ENCODE measurements around the gene MATK. TPM values are rescaled to one million over a fixed set of nuclear protein-coding genes. Genes with fewer than 3 reads are reported as not detected.
"Not testable (repeated sequence)": the region's sequence is repeated elsewhere in the genome, so short reads cannot be mapped to it uniquely, and the experiment has no call there.

The MATK gene
- total RNA-seq, 1 experiment from 2014 or later: not detected

GRCh38 chr19:3768015-3768747, 18.0 kb downstream of the MATK start:
- Histone ChIP-seq H3K9me3 (ENCODE audit: low read length) (no peaks in the 10 kb centered on the region), H3K27ac (ENCODE audit: low read length) (no peak overlapping the region), H2AFZ (ENCODE audit: low read length) (no peak overlapping the region), H4K20me1 (ENCODE audit: insufficient read depth, low read depth, low read length) (no peaks in the 10 kb centered on the region), H3K4me1 (ENCODE audit: low read length) (peaks cover 3% of the 10 kb centered on the region), H3K9ac (ENCODE audit: low read length) (no peak overlapping the region), H3K4me3 (ENCODE audit: low read length) (no peak overlapping the region), H3K4me2 (ENCODE audit: low read depth, low read length, poor library complexity, severe bottlenecking) (no peak overlapping the region), H3K79me2 (ENCODE audit: low read length) (peaks cover 3% of the 10 kb centered on the region), H3K9me2 (replicated peaks; ENCODE audit: insufficient read depth, low read length) (no peaks in the 10 kb centered on the region), H3K36me3 (ENCODE audit: insufficient read depth, low read length) (no peaks in the 10 kb centered on the region), H3K27me3 (ENCODE audit: low read length) (no peaks in the 10 kb centered on the region)
- DNase-seq: no peak

GRCh38 chr19:3767050-3767449, 19.1 kb downstream of the MATK start:
- Histone ChIP-seq H3K9ac (ENCODE audit: low read length) (no peak overlapping the region), H3K36me3 (ENCODE audit: insufficient read depth, low read length) (no peaks in the 10 kb centered on the region), H3K9me3 (ENCODE audit: low read length) (no peaks in the 10 kb centered on the region), H4K20me1 (ENCODE audit: insufficient read depth, low read depth, low read length) (no peaks in the 10 kb centered on the region), H3K4me2 (ENCODE audit: low read depth, low read length, poor library complexity, severe bottlenecking) (no peak overlapping the region), H3K79me2 (ENCODE audit: low read length) (peaks cover 5% of the 10 kb centered on the region), H2AFZ (ENCODE audit: low read length) (no peak overlapping the region), H3K4me1 (ENCODE audit: low read length) (peaks cover 6% of the 10 kb centered on the region), H3K9me2 (replicated peaks; ENCODE audit: insufficient read depth, low read length) (no peaks in the 10 kb centered on the region), H3K27ac (ENCODE audit: low read length) (no peak overlapping the region), H3K4me3 (ENCODE audit: low read length) (no peak overlapping the region), H3K27me3 (ENCODE audit: low read length) (no peaks in the 10 kb centered on the region)
- DNase-seq: no peak

GRCh38 chr19:3766520-3766919, 19.7 kb downstream of the MATK start:
- Histone ChIP-seq H3K36me3 (ENCODE audit: insufficient read depth, low read length) (no peaks in the 10 kb centered on the region), H4K20me1 (ENCODE audit: insufficient read depth, low read depth, low read length) (no peaks in the 10 kb centered on the region), H2AFZ (ENCODE audit: low read length) (no peak overlapping the region), H3K4me3 (ENCODE audit: low read length) (no peak overlapping the region), H3K4me2 (ENCODE audit: low read depth, low read length, poor library complexity, severe bottlenecking) (no peak overlapping the region), H3K27ac (ENCODE audit: low read length) (no peak overlapping the region), H3K9ac (ENCODE audit: low read length) (no peak overlapping the region), H3K9me2 (replicated peaks; ENCODE audit: insufficient read depth, low read length) (no peaks in the 10 kb centered on the region), H3K4me1 (ENCODE audit: low read length) (peaks cover 10% of the 10 kb centered on the region), H3K27me3 (ENCODE audit: low read length) (no peaks in the 10 kb centered on the region), H3K79me2 (ENCODE audit: low read length) (peaks cover 5% of the 10 kb centered on the region), H3K9me3 (ENCODE audit: low read length) (no peaks in the 10 kb centered on the region)
- DNase-seq: no peak

- H3K4me3 ChIP-seq (ENCODE audit: low read length); H3K4me2 ChIP-seq (ENCODE audit: low read depth, low read length, poor library complexity, severe bottlenecking); H3K36me3 ChIP-seq (ENCODE audit: insufficient read depth, low read length); H3K9ac ChIP-seq (ENCODE audit: low read length); H2AFZ ChIP-seq (ENCODE audit: low read length); H3K27ac ChIP-seq (ENCODE audit: low read length); H3K9me3 ChIP-seq (ENCODE audit: low read length); H3K9me2 ChIP-seq (replicated peaks; ENCODE audit: insufficient read depth, low read length); H3K27me3 ChIP-seq (ENCODE audit: low read length); DNase-seq; H4K20me1 ChIP-seq (ENCODE audit: insufficient read depth, low read depth, low read length): not testable (repeated sequence)
- Histone ChIP-seq H3K4me1 (ENCODE audit: low read length) (peaks cover 13% of the 10 kb centered on the region), H3K79me2 (ENCODE audit: low read length) (peaks cover 12% of the 10 kb centered on the region)
Measured at GRCh38 chr19:3765757-3766156, 20.4 kb downstream of the MATK start.

GRCh38 chr19:3765121-3765520, 21.1 kb downstream of the MATK start:
- Histone ChIP-seq H3K79me2 (ENCODE audit: low read length) (peaks cover 18% of the 10 kb centered on the region), H3K9me3 (ENCODE audit: low read length) (no peaks in the 10 kb centered on the region), H3K9ac (ENCODE audit: low read length) (no peak overlapping the region), H3K27me3 (ENCODE audit: low read length) (no peaks in the 10 kb centered on the region), H3K4me1 (ENCODE audit: low read length) (peaks cover 16% of the 10 kb centered on the region), H3K4me3 (ENCODE audit: low read length) (no peak overlapping the region), H2AFZ (ENCODE audit: low read length) (no peak overlapping the region), H4K20me1 (ENCODE audit: insufficient read depth, low read depth, low read length) (no peaks in the 10 kb centered on the region), H3K9me2 (replicated peaks; ENCODE audit: insufficient read depth, low read length) (no peaks in the 10 kb centered on the region), H3K27ac (ENCODE audit: low read length) (no peak overlapping the region), H3K36me3 (ENCODE audit: insufficient read depth, low read length) (no peaks in the 10 kb centered on the region), H3K4me2 (ENCODE audit: low read depth, low read length, poor library complexity, severe bottlenecking) (no peak overlapping the region)
- no peak for DNase-seq

- Histone ChIP-seq H3K4me3 (ENCODE audit: low read length) (peak within 1 kb of the TSS; percentile 94), H3K4me1 (ENCODE audit: low read length) (peaks cover 16% of the 10 kb centered on the region), H3K79me2 (ENCODE audit: low read length) (peaks cover 25% of the 10 kb centered on the region)
Measured at GRCh38 chr19:3762501-3763459, 23.4 kb downstream of the MATK start, which contains the start of gene MRPL54. Gene MRPL54 (plus strand): TSS chr19:3762682. CDS start chr19:3762701, 19 bp downstream.

GRCh38 chr19:3762130-3762473, 24.1 kb downstream of the MATK start:
- H3K4me2 ChIP-seq (ENCODE audit: low read depth, low read length, poor library complexity, severe bottlenecking): peak overlapping the region; percentile 66
- H3K27me3 ChIP-seq (ENCODE audit: low read length): no peaks in the 10 kb centered on the region
- no peak for DNase-seq
- H3K36me3 ChIP-seq (ENCODE audit: insufficient read depth, low read length): no peaks in the 10 kb centered on the region
- no peaks in the 10 kb centered on the region for H3K9me2 ChIP-seq (replicated peaks; ENCODE audit: insufficient read depth, low read length)
- H3K27ac ChIP-seq (ENCODE audit: low read length): peak overlapping the region; percentile 81
- peaks cover 25% of the 10 kb centered on the region for H3K79me2 ChIP-seq (ENCODE audit: low read length)
- H3K9ac ChIP-seq (ENCODE audit: low read length): peak overlapping the region; percentile 84
- H3K9me3 ChIP-seq (ENCODE audit: low read length): no peaks in the 10 kb centered on the region
- no peaks in the 10 kb centered on the region for H4K20me1 ChIP-seq (ENCODE audit: insufficient read depth, low read depth, low read length)
- peaks cover 16% of the 10 kb centered on the region for H3K4me1 ChIP-seq (ENCODE audit: low read length)
- peak overlapping the region; percentile 75 for H3K4me3 ChIP-seq (ENCODE audit: low read length)
- peak overlapping the region; percentile 98; the same call in 1 of the 2 replicates for H2AFZ ChIP-seq (ENCODE audit: low read length)

More at GRCh38 chr19:3762501-3763459, 23.4 kb downstream of the MATK start, which contains the start of gene MRPL54:
- H3K9me2 ChIP-seq (replicated peaks; ENCODE audit: insufficient read depth, low read length): no peaks in the 10 kb centered on the region
- H3K9ac ChIP-seq (ENCODE audit: low read length): peak within 1 kb of the TSS; percentile 84
- H3K36me3 ChIP-seq (ENCODE audit: insufficient read depth, low read length): no peaks in the 10 kb centered on the region
- H3K9me3 ChIP-seq (ENCODE audit: low read length): no peaks in the 10 kb centered on the region
- H3K27me3 ChIP-seq (ENCODE audit: low read length): no peaks in the 10 kb centered on the region
- DNase-seq: peak; percentile 99
- H3K4me2 ChIP-seq (ENCODE audit: low read depth, low read length, poor library complexity, severe bottlenecking): peak within 1 kb of the TSS; percentile 81
- no peaks in the 10 kb centered on the region for H4K20me1 ChIP-seq (ENCODE audit: insufficient read depth, low read depth, low read length)
- peak within 1 kb of the TSS; percentile 81 for H3K27ac ChIP-seq (ENCODE audit: low read length)
- peak within 1 kb of the TSS; percentile 98 for H2AFZ ChIP-seq (ENCODE audit: low read length)
